CD4-positive, alpha-beta T cell treated with Interleukin-21 for 1 hour (primary cell): ENCODE results near the gene MEGF6.

ENCODE experiments used
- DNase-seq: peaks from one replicate; pipeline ENCODE4 v3.0.0-alpha.2; 2020

The MEGF6 gene

DNA sequence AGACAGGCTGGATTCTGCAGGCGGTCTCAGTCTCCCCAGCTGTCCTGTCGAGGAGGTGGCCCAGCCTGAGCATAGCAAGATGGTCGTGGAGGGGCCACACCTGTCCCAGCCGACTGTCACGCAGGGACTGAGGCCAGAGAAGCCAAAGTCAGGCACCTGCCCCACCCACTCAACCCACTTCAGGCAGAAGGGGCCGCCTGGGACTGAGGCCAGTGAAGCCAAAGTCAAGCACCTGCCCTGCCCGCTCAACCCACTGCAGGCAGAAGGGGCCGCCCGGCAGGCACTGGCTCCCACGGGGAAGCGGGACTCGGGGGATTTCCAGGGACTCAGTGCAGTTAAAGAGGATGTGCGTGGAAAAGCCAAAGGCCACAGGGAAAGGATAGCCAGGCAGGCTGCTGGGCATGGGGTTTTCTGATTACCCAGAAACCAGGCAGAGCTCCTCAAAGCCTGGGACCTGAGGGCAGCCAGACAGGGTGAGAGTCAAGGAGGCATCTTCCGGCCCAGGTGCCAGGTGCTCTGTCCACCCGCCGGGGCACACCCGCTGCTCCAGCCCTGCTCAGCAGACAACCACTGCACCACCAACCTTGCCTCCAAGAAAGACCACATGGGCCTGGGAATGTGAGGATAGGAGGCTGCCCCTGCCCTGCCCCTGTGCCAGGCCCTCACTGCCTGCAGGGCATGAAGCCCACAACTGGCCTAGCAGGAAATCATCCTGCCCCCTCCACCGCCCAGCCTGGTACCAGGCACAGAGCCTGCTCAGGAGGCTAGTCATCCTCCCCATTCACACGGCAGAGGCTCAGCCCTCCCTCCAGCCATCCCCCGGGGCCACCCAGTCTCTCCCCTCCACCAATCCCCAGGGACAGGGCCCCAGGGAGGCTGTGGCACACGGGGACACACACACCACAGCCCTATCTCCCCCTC, 41.0 kb downstream of the MEGF6 start:
- DNase-seq: no peak

DNA sequence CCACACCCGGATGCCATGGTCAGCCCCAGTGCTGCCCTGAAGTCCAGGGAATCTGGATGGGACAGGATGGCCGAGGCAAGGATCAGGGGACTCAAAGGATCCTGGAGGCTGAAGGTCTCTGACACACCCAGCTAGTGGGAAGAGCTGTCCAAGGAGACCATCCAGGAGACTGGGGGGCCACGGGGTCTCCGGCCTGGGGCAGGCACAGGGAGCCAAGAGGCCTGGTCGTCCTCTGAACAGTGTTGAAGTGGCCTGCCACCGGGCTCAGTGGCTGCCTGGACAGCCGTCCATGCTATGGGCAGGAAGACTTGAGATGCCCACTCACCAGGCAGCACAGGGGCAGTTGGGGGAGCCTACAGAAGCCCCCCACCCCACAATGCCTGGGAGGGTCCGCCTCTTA, 41.9 kb downstream of the MEGF6 start:
- no peak for DNase-seq

DNA sequence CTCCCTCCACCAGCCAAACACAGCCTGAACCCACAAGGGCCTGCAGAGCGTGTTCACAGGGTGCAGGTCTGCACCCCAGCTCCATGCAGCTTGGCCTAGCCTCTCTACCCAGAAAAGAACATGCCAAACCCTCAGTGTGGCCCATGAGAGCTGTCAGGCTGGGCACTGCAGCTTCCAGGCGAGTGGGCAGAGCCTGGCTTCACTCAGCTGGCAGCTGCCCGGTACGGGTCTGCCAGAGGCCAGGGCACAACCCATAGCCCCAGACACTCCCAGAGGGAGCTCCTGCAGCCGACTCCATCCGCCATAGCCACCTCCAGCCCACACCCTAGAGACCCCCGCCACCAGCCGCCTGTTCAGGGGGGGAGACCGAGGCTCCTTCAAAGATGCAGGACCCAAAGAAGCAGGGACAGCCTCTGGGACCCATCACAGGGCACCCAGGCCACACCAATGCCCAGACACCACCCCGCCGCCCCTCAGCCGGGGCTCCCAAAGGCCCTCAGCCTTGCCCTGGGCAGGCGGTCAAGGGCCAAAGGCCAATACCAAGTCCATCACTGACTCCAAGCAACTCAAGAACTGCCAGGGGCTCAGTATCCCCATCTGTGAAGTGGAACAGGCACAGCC, 42.4 kb downstream of the MEGF6 start:
- DNase-seq: no peak

DNA sequence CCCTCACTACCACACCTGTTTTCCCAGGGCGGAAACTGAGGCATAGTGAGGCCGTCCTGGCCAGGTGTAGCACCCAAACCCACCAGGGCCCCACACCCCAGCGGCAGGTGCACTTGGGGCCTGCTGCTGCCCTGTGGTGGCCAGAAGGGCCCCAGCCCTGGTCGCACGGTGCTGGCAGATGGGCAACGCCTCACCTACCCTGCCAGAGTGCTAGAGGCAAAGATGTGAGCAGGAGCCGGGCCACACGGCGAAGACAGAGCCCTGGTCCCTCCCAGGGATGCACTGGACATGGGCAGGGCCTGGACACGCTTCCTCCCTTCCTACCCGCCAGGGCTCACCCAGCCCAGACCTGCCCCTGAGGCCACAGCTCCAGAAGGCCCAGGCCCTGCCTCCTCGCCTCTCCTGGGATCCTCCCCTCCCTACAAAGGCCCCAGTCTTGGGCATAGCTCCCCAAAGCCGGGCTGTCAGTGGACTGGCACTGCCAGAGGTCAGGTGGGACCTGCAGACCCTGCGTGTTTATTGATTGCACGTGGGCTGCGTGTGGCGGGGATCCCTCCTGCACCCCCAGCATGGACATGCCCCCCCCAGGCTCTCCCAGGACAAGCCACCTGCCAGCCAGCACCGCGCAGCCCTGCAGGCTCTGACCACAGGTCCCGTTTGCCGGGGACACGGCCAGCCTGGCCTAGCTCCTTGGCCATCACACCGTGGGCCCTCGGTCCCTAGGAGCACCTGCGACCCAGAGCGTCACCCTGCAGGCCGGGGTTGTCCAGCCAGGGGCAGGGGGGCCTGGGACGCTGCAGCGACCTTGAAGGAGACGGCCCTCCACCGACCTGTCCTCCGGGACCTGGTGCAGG, 44.1 kb downstream of the MEGF6 start:
- DNase-seq: no peak

DNA sequence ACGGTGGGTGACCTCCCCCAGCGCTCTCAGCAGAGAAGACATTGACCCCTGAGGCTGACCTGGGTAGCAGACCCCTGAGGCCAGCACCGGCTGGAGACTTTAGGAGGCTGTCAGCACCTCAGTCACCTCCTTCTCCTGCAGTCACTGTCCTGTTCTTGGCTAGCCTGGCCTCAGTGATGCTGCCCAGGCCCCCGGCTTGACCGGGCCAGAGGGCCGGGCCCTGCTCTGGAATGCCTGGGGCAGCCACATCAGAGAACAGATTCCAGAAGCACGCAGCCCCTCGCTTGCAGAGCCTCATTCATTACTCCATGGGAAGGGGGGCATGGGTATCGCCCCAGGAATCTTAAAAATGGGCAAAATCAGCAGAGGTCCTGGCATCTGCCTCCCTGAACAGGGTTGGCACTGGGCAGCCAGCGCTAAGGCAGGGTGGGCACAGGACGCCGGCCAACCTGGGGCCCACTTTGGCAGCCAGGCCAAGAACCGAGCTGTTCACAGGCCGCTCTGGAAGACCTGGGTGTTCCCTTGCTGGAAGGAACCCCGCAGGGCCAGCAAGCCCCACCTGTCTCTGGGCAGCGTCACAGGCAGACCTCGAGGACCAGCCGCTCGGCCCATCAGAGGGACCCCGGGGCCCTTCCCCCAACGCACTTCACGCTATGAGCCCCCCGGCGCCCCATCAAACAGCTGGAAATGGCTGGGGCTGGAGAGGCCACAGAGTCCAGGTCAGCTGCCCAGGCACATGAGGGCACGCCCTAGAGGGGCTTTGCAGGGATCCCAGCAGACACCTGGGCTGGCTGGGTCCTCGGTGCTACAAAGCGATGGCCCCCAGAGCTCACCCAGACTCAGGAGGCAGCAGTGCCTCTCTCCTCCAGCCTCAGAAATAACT, 45.1 kb downstream of the MEGF6 start:
- DNase-seq: no peak

DNA sequence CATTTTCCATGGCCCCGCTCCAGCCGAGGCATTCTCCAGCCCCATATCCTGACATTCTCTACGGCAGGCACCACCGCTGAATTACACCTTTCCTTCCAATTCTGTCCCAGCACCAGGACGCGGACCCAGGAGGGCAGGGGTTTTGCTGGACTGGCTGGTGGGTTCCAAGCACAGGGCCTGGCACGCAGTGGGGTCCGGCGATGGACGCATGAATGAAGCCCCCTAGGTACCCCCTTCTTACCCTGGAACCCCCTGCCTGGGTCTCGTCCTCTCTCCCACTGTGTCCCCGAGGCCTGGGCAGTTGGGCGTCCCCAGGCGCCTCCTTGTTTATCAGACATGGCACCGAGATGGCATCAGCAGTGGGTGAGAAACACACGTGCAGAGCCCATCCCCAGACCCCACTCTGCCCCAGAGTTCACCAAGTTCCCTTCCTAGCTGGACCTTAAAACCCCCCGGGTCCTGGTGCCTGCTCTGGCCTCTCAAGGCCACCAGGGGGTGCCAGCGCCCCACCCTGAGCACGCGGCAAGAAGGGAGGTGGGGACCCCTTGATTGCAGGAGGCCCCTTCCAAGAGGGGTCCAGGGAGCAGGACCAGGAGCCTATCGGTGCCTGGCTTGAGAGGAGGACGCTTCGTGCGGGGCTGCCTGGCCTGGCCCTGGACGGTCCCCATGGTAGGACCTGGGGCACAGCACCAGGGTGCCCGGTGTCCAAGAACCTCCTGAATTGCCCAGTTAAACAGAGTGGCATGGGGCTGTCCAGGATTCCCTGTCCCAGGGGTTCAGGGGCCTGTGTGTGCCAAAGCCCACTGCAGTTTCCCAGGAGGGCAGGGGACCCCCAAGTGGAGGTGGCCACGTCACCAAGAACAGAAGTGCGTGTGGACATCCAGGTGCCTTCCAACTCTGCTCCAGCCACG, 46.1 kb downstream of the MEGF6 start:
- DNase-seq: peak; percentile 33

DNA sequence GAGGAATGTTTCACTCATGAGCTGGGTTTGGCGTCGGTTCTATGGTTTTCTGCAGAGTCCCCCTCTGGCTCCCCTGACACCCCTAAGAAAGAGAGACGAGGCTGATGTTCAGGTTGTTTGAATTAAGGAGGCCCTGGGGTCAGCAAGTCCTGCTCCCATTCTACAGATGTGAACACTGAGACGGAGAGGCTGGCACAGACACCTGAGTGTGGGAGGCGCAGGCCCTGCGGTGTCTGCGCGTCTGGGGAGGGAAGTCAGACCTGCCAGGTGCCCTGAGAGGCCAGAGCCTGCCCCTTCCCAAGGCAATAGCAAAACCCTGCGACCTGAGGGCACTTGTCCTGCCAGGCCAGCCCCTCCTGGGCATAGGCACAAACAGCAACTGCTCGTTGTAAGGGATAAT, 47.7 kb downstream of the MEGF6 start:
- DNase-seq: no peak

DNA sequence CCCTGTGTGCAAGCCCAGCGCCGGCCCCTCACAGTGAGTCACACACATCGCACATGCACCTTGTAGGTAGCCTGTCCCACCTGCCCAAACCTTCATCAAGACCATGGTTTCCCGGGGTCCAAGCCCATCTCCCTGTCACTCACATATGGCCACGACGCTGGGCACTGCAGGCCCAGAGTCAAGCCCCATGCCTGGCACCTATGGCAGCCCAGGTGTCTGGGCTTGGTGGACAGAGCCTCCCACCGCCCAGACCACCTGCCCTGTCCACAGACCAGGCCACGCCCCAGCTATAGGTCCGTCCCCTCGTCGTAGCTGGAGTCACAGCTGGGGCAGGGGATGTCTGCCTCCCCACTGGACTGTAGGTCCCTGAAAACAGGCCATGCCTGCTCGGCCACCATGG, 48.2 kb downstream of the MEGF6 start:
- DNase-seq: no peak

DNA sequence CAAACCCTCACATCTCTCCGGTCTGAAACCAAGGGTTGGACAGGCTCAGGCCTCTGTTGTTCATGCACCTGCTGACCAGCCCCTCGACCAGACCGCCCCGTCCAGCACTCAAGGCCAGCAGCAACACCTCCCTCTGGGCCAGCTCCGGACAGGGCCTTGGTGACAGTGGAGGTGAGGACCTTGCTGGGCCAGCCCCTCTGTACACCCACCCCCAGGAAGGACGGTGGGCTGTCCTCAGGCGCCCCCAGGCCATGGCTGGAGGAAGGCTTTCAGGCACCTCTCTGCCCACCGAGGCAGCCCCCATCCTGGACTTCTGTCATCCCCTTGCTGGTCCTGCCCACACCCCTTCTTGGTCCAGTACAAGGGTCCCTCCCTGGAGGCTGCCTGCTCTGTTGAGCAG, 48.6 kb downstream of the MEGF6 start:
- no peak for DNase-seq

DNA sequence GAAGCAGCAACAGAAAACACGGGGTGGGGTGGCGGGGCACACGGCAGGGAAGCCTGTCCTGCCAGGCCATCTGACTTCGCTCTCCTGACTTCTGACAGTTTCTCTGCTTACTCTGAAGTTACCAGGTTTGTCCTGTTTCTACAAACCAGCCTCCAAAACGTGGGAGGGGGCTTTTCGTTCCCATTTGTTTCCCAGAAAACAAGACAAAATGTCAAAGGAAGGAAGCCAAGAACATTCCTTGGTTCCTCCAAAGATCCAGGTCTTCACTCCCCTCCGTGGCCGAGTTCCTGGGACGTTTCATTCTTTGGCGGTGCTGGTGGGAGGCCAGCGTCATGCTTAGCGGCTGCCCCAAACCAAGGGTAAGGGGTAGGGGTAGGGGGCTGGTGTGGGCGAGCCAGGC, 49.6 kb downstream of the MEGF6 start:
- no peak for DNase-seq

DNA sequence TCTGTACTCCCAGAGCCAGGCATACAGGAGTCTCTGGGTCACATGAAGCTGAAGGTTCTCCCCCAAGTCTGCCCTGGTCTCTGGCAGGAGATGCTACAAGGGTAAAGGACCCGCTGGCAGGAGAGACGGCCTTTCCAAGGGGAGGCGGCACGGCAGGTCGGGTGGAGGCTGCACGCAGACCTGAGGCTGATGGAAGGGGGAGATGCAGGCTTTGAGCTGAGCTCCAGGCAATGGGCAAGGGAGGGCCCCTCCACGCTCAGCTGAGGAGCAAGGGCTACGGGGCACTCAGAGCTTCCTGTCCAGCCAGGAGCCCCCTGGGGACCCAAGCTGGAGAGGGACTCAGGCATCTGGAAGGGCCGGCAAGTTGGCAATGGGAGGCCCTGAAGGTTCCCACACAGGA, 50.3 kb downstream of the MEGF6 start:
- DNase-seq: no peak

DNA sequence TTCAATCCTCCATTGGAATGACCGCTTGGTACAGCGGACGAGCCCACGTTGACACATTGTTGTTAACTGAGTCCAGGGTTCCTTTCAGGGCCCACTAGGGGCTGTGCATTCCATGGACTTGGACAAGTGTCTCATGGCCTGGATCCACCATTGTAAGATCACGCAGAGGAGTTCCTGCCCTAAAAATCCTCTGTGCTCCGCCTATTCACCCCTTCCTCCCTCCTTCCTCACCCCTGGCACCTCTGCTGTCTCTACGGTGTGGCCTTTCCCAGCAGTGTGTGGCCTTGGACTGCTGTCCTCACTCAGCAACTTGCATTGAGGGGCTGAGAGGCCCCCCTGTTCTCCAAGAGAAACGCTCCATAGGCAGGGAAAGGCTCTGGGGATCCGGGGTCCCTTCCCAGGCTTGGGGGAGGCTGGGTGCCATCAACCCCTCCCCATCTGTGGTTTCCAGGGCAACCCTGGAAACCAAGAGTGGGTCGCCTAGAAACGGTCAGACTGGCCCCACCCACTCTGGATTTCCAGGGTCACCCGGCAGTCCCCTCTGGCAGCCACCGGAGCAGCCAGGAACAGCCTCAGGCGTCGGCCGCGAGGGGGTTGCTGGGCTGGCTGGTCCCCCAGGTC, 50.9 kb downstream of the MEGF6 start:
- no peak for DNase-seq

DNA sequence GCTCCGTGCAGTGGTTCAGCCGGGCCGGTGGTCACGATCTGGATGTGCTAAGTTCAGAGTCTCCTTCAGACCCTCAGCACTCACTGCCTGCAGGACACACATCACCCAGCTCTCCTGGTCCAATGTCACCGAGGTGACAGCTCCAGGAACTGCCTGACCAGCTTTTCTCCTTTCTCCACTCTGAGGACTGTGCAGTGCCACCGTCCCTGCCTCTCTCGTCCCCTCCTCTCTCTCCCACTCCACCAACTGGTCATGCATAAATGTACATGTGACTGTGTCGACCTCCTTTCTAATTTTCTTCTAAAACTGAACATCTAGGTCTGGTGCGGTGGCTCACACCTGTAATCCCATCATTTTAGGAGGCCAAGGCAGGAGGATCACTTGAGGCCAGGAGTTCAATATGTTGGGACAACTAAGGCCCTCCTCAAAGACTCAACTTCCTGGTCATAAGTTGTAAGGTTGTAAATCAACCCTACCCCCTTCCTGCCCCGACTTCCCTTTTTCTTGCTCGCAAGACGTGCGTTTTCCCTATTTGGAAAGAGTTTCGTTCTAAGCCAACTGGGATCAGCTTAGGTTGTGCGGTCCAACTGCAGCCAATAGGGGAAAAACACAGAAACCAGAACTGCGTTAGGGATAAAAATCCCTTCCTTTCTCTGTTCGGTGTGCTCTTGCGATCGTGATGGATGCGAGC, 53.1 kb downstream of the MEGF6 start:
- no peak for DNase-seq

DNA sequence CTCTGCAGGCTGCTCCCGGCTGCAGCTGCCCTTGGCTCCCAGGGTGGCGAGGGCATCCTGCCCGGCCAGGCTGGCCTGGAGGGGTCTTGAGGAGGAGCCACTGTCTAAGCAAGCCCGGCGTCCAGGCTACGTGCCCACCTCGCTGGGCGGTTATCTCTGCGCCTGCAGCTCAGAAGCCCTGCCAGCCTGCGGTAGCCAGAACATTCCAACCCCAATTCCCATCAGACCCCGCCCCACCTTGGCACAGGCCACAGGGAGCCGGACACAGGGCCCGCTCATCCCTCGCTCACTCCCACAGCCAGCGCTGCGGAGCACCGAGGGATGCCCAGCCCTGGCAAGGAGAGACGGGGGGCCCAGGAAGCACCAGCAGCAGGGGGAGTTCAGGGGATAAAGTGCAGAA, 53.9 kb downstream of the MEGF6 start:
- no peak for DNase-seq

DNA sequence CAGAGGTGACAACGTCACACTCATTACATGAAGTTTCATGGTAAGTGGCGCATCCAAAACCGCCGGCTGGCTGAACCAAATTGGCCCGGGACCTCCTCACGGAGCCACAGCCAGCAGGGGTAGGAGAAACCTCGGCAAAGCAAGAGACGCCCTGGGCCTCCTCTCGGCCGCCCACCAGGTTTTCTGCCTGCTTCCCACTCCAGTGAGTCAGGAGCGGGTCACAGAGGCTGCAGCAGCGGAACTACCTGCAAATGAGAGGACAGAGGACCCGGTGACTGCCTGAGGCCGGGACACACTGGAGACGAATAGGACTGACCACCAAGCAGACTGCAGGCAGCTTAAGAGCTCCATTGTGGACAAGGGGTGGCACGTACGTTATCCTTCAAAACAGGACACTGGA, 55.0 kb downstream of the MEGF6 start:
- DNase-seq: no peak

DNA sequence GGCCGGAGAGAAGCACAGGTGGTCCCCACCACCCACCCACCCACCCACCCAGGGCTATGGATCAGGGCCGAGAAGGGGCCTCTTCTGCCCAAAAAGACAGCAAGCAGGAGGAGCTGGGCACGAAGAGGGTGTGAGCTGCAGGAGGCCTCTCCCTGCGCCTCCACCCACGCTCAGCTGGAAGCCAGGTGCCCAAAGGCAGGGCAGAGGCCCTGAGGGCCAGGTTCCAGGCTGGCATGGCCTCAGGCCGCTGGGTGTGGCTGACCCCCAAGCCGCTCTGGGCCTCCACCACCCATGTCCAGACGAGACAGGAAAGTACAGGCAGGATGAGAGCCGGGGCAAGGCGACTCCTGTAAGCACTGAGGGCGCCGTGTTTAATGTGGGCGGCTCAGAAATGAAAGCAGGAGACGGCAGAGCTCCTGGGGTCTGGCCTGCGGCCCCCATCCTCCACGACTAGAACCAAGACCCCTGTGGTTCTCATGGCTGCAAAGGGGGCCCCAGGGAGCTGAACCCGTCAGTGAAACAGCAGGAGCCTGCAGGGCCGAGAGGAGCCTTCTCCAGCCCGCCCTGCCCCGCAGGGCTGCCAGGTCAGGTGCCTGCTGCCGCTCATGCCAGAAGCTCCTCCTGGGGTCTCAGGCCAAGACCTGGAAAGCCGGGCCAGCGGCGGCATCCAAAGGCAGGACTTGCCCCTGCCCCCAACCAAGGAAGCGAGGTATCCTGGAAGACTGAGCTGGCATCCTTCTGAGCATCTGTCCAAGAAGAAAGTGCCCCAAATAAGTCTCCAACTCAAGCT, 56.0 kb downstream of the MEGF6 start:
- no peak for DNase-seq

DNA sequence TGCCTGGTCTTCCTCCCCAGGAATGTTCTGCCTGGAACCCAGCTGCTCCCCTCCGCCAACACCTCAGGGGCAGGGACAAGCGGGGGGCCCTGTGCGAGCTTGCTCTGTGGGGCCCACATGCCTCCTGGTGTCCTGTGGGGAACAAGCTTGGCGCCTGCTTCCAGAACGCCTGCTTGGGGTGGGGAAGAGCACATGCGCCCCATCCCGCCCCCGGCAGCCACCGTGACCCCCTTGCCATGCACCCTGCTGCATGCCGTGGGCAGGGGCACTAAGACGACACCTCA, 57.4 kb downstream of the MEGF6 start:
- DNase-seq: no peak

DNA sequence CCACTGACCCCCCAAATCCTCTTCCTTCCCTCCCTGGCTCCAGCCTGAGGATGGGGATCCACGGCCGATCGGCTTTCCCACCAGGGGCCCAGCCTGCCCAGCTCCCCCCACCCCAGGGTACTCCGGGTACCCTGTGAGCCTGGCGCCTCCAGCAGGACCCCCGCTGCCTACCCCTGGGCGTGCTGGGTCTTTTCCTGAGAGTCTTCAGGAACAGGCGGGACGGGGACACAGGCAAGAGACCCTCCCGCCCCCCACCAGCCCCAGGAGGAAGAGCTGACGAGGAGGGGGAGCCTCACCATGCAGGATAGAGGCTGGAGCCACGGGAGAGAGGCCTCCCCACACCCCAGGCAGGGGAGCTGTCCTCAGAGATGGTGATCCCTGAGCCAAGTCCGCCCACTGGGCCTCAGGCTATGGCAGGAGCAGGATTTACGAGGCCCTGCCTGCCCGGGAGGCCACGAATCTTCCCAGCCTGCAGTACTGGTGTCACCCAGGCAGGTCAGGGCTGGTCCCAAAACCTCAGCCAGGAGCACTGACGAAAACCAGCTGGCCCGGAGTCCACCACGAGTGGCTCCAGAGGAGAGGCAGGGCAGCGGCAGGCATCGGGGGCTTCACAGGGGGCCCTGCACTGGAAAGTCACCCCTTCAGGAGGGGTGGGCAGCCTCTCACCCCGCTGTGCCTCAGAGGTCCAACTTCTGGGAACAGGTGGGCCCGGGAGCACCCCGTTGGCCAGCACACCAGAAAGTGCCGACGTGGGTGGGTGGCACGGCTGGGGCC, 58.0 kb downstream of the MEGF6 start:
- DNase-seq: no peak

DNA sequence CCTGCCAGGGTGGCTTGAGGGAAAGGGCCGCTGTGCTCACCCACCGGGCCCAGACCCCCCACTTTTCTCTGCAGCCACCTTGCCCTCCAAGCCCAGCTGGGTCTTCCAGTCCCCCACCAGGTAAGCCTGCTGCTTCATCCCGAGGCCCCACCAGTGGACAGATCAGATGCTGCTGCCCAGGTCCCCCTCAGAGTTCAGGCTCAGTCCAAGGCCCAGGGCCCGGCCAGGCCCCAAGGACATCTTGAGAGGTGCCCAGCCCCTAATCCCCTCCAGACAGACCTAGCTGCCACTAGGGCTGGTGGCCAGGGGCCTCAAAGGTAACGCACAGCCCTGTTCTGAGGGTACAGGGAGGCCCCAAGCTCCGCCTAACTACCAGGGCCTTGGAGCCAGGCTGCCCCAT, 58.6 kb downstream of the MEGF6 start:
- no peak for DNase-seq
